Keratinocyte (primary cell): ENCODE data around the gene MICU2. TPM values are rescaled to one million over a fixed set of nuclear protein-coding genes. Genes with fewer than 3 reads are reported as not detected.

Experiments
- DNase-seq: peaks from one replicate; pipeline ENCODE4 v3.0.0-alpha.2; 2011; ENCODE audit warnings: low read depth, missing footprints, low spot score
- FAIRE-seq: peaks from 2 replicates; lab custom pipeline; 2011; peaks lifted over from hg19 to GRCh38; lab: Jason Lieb, UNC
- H2AFZ ChIP-seq: 2 replicates; pipeline ENCODE4 v1.6.0; 2012; ENCODE audit warnings: low read length, control low read depth, inconsistent platforms; ENCODE audit not compliant: control insufficient read depth
- H3K27ac ChIP-seq: 2 replicates; pipeline ENCODE4 v1.5.1; 2011; ENCODE audit warnings: low read length; ENCODE audit not compliant: control insufficient read depth, insufficient read depth
- H3K27me3 ChIP-seq: 3 replicates; pipeline ENCODE4 v1.6.0; 2011; ENCODE audit warnings: low read length; ENCODE audit not compliant: control insufficient read depth, insufficient read depth; ENCODE audit errors: extremely low read depth
- H3K36me3 ChIP-seq, 2 experiments: 2 replicates in 1 of 2; 3 replicates in 1 of 2; pipeline ENCODE4 v1.5.1; 2011; ENCODE audit warnings: low read length in 2 of 2, mild to moderate bottlenecking in 1 of 2; ENCODE audit not compliant: control insufficient read depth in 2 of 2, insufficient read depth in 2 of 2; ENCODE audit errors: extremely low read depth in 1 of 2
- H3K4me1 ChIP-seq: 3 replicates; pipeline ENCODE4 v1.5.1; 2011; ENCODE audit warnings: low read length; ENCODE audit not compliant: control insufficient read depth, insufficient read depth; ENCODE audit errors: extremely low read depth
- H3K4me2 ChIP-seq: 3 replicates; pipeline ENCODE4 v1.6.0; 2011; ENCODE audit warnings: low read depth, low read length; ENCODE audit not compliant: control insufficient read depth, insufficient read depth; ENCODE audit errors: extremely low read depth
- H3K4me3 ChIP-seq, 3 experiments: fragments of 200-600 bp in 1 of 3; sonication (generic) in 1 of 3; 2 replicates in 2 of 3; 3 replicates in 1 of 3; pipeline ENCODE4 v1.5.1; 2011 to 2016; ENCODE audit warnings: low read length in 3 of 3, mild to moderate bottlenecking in 3 of 3, control low read depth in 2 of 3, inconsistent platforms in 1 of 3, low read depth in 1 of 3, mixed read lengths in 1 of 3, mixed run types in 1 of 3, moderate library complexity in 1 of 3; ENCODE audit not compliant: control insufficient read depth in 2 of 3, insufficient read depth in 2 of 3; ENCODE audit errors: extremely low read depth in 1 of 3
- H3K79me2 ChIP-seq: 2 replicates; pipeline ENCODE4 v1.6.0; 2012; ENCODE audit warnings: low read length; ENCODE audit not compliant: control insufficient read depth, insufficient read depth
- H3K9ac ChIP-seq: 3 replicates; pipeline ENCODE4 v1.6.0; 2011; ENCODE audit warnings: low read length; ENCODE audit not compliant: control insufficient read depth, insufficient read depth; ENCODE audit errors: extremely low read depth
- H3K9me1 ChIP-seq: 3 replicates; pipeline ENCODE4 v1.6.0; 2011; ENCODE audit warnings: low read length; ENCODE audit not compliant: control insufficient read depth, insufficient read depth; ENCODE audit errors: extremely low read depth
- H3K9me3 ChIP-seq: 2 replicates; pipeline ENCODE4 v1.5.1; 2012; ENCODE audit warnings: low read depth, low read length; ENCODE audit not compliant: control insufficient read depth
- H4K20me1 ChIP-seq: 3 replicates; pipeline ENCODE4 v1.6.0; 2011; ENCODE audit warnings: low read length; ENCODE audit not compliant: control insufficient read depth, insufficient read depth; ENCODE audit errors: extremely low read depth
- CTCF ChIP-seq, 3 experiments: IDR thresholded peaks in 1 of 3; conservative IDR thresholded peaks in 1 of 3; optimal IDR thresholded peaks in 1 of 3; 2 replicates in 2 of 3; 3 replicates in 1 of 3; pipeline versions ENCODE3 to v1.5.1; 2011; ENCODE audit warnings: low read length in 3 of 3, mild to moderate bottlenecking in 3 of 3, moderate library complexity in 2 of 3, control low read depth in 1 of 3, inconsistent platforms in 1 of 3; ENCODE audit not compliant: insufficient read depth in 2 of 3; ENCODE audit errors: extremely low read depth in 1 of 3
- EZH2 ChIP-seq: IDR thresholded peaks from one replicate; pipeline ENCODE4 v1.6.1; 2012; ENCODE audit warnings: inconsistent platforms, mild to moderate bottlenecking, low read length, moderate library complexity
- dilution Hi-C: fragments of 300-500 bp; cut with MboI; formaldehyde crosslinking; loops from one replicate; pipeline ENCODE4 v1.7.0; 2020; ENCODE audit warnings: low sequenced_read_pairs; ENCODE audit not compliant: extremely low pct_ligation_motif_present
- polyA plus RNA-seq, 5 experiments: library from polyadenylated mRNA; depleted of rRNA in 3 of 5; stranded (reverse) in 3 of 5; stranded (forward) in 1 of 5; unstranded in 1 of 5; fragments of >200 nt; gene quantifications; 1 replicate in 1 of 5; 2 replicates in 3 of 5; 3 replicates in 1 of 5; pipeline versions ENCODE4 v1.2.1 to v1.2.3, GENCODE V29; 2011 to 2012; ENCODE audit warnings: missing spikeins in 2 of 5, low read depth in 1 of 5, low replicate concordance in 1 of 5

MICU2 gene
- polyA plus RNA-seq, 1 donor (not counting 4 experiments of a cell fraction or from before 2014, with no cell fraction given), result 42.9 TPM

- H3K4me2 ChIP-seq, result no peak overlapping the region
- H3K4me1 ChIP-seq, result no peaks in the 10 kb centered on the region
- no peaks in the 10 kb centered on the region for H3K9me3 ChIP-seq
- TF ChIP-seq EZH2, result no peak
- TF ChIP-seq CTCF (optimal IDR thresholded peaks at IDR 0.05 in 1 of 3, IDR thresholded peaks at IDR 0.05 in 1 of 3, conservative IDR thresholded peaks at IDR 0.05 in 1 of 3; ENCODE audit: extremely low read depth in 1 of 3, insufficient read depth in 2 of 3, low read length in 3 of 3), result no peak
- FAIRE-seq, result peak; percentile 55
- no peak overlapping the region for H3K4me3 ChIP-seq
- peaks cover 0 to 3% of the 10 kb centered on the region in 2 experiments for H3K36me3 ChIP-seq
- H4K20me1 ChIP-seq, result no peaks in the 10 kb centered on the region
- no peaks in the 10 kb centered on the region for H3K27me3 ChIP-seq
- no peak overlapping the region for H2AFZ ChIP-seq
- H3K9me1 ChIP-seq, result no peaks in the 10 kb centered on the region
- no peak overlapping the region for H3K9ac ChIP-seq
- DNase-seq, result no peak
- no peaks in the 10 kb centered on the region for H3K79me2 ChIP-seq
- no peak overlapping the region for H3K27ac ChIP-seq
- dilution Hi-C loops, result no loop called here
Observed at GRCh38 chr13:21529146-21529893, 74.7 kb downstream of the MICU2 start.

DNA sequence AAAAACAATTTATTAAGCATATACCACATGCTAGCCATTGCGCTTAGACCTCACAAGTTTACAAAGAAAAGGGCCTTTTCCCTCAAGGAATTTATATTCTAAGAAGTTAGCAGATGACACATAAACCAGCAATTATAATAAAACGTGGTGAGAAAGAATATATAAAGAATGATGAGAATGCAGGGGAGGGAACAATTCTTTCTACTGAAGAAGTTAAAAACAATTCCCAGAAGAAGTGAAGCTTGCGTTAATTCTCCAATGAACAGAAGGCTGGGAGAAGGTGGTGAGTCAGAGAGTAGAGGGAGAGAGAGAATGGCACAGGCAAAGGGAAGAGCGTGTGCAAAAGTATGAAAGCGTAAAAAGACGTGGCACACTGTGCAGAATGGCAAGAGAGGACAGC is 75.4 kb downstream of the MICU2 start:
- dilution Hi-C loops, result no loop called here
- H3K4me2 ChIP-seq, result no peak overlapping the region

More for the DNA sequence above, 75.4 kb downstream of the MICU2 start:
- TF ChIP-seq EZH2, result no peak
- TF ChIP-seq CTCF (optimal IDR thresholded peaks at IDR 0.05 in 1 of 3, IDR thresholded peaks at IDR 0.05 in 1 of 3, conservative IDR thresholded peaks at IDR 0.05 in 1 of 3; ENCODE audit: extremely low read depth in 1 of 3, insufficient read depth in 2 of 3, low read length in 3 of 3), result no peak
- H3K27me3 ChIP-seq, result no peaks in the 10 kb centered on the region
- H3K9ac ChIP-seq, result no peak overlapping the region
- no peak overlapping the region for H2AFZ ChIP-seq
- H3K36me3 ChIP-seq, result no peaks in the 10 kb centered on the region
- H3K9me3 ChIP-seq, result no peaks in the 10 kb centered on the region
- no peaks in the 10 kb centered on the region for H3K79me2 ChIP-seq
- DNase-seq, result no peak
- H3K4me3 ChIP-seq, result no peak overlapping the region
- no peak overlapping the region for H3K27ac ChIP-seq
- no peak for FAIRE-seq
- H3K9me1 ChIP-seq, result no peaks in the 10 kb centered on the region
- no peaks in the 10 kb centered on the region for H3K4me1 ChIP-seq
- H4K20me1 ChIP-seq, result no peaks in the 10 kb centered on the region
